ENCODE results near the gene OR10H1.

DNA sequence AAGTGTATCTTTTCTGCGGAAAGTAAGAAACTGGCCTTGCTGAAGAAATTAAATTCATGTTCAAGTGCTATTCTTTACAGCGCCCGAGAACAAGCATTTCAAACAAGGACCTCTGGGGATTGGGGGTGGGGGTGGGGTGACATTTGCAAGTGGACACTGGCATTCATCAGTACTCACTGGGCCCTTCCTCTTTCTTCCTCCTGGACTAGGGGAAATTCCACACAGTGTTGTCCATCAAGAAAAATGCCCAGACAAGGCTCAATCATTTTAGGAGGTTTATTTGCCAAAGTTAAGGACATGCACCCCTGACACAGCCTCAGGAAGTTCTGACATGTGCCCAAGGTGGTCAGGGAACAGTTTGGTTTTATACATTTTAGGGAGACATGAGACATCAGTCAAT is 22.9 kb upstream of the OR10H1 start:
- TF ChIP-seq POLR2AphosphoS5 (IDR thresholded peaks at IDR 0.05) (no peak), POLR2A (IDR thresholded peaks at IDR 0.05; ENCODE audit: low read depth) (no peak)
- TF ChIP-seq, protein P1, sequence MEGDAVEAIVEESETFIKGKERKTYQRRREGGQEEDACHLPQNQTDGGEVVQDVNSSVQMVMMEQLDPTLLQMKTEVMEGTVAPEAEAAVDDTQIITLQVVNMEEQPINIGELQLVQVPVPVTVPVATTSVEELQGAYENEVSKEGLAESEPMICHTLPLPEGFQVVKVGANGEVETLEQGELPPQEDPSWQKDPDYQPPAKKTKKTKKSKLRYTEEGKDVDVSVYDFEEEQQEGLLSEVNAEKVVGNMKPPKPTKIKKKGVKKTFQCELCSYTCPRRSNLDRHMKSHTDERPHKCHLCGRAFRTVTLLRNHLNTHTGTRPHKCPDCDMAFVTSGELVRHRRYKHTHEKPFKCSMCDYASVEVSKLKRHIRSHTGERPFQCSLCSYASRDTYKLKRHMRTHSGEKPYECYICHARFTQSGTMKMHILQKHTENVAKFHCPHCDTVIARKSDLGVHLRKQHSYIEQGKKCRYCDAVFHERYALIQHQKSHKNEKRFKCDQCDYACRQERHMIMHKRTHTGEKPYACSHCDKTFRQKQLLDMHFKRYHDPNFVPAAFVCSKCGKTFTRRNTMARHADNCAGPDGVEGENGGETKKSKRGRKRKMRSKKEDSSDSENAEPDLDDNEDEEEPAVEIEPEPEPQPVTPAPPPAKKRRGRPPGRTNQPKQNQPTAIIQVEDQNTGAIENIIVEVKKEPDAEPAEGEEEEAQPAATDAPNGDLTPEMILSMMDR (IDR thresholded peaks at IDR 0.05) = no peak
